DMS 273 treated with DMSO at 0.1 percent for 48 hours (cell line): ENCODE results near the gene RNF112.

ENCODE experiments used
- DNase-seq: peaks from one replicate; lab custom pipeline; 2025; lab: John Stamatoyannopoulos, UW

RNF112 gene, protein sequence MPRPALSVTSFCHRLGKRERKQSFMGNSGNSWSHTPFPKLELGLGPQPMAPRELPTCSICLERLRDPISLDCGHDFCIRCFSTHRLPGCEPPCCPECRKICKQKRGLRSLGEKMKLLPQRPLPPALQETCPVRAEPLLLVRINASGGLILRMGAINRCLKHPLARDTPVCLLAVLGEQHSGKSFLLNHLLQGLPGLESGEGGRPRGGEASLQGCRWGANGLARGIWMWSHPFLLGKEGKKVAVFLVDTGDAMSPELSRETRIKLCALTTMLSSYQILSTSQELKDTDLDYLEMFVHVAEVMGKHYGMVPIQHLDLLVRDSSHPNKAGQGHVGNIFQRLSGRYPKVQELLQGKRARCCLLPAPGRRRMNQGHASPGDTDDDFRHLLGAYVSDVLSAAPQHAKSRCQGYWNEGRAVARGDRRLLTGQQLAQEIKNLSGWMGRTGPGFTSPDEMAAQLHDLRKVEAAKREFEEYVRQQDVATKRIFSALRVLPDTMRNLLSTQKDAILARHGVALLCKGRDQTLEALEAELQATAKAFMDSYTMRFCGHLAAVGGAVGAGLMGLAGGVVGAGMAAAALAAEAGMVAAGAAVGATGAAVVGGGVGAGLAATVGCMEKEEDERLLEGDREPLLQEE

DNA sequence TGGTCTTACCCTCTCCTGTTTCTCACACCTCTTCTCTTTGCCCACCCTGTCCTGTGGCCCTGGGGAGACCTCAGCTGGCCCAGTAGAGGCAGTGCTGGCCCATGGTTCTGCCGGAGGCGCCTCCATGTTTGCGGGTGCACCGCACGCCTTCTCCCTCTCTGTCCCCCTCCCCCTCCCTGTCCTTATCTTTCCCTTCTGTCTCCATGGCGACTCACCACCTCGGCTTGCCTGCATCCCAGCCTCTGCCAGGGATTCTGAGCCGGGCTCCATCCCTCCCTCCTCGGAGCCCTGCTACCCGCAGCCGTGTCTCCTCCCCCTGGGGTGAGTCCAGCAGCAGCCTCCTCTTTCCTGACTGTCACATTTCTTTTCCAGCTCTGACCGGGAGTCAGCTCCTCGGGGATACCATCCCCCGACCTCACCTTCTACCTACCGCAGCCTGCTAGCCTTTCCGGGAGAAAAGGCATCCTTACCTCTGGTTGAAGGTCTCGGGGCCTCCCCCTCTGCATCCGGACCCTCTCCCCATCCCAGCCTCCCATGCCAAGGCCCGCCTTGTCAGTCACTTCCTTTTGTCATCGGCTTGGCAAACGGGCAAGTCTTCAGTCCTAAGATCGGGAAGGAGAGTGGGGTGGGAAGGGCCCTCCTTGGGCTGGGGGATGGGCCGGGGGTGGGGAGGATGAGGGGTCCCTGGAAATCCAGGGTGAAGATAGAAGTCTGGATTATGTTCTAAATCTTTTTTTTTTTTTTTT, at the start of gene RNF112:
Gene RNF112 (plus strand): TSS at position 358 of the 746 bp plus-strand sequence. CDS start 177 bp downstream, at position 535.
- no peak for DNase-seq

- no peak for DNase-seq
Observed at GRCh38 chr17:19361326-19361725, 49.7 kb upstream of the RNF112 start.

DNA sequence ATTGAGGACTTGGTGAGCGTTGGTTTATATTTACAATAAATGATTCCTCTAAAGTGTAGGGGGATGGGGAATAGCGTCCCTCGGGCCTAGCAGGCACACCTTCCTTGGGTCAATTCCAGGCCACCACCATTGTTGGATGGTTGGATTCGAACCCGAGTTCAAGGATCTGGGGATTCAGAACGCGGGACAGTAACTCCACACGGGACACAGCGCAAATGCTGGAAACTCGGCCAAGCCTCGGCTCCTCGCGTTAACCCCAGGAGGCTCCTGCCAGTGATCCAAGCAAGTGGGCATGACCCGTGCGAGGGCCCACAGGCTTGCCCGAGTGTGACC, 49.1 kb upstream of the RNF112 start:
- DNase-seq: no peak

DNA sequence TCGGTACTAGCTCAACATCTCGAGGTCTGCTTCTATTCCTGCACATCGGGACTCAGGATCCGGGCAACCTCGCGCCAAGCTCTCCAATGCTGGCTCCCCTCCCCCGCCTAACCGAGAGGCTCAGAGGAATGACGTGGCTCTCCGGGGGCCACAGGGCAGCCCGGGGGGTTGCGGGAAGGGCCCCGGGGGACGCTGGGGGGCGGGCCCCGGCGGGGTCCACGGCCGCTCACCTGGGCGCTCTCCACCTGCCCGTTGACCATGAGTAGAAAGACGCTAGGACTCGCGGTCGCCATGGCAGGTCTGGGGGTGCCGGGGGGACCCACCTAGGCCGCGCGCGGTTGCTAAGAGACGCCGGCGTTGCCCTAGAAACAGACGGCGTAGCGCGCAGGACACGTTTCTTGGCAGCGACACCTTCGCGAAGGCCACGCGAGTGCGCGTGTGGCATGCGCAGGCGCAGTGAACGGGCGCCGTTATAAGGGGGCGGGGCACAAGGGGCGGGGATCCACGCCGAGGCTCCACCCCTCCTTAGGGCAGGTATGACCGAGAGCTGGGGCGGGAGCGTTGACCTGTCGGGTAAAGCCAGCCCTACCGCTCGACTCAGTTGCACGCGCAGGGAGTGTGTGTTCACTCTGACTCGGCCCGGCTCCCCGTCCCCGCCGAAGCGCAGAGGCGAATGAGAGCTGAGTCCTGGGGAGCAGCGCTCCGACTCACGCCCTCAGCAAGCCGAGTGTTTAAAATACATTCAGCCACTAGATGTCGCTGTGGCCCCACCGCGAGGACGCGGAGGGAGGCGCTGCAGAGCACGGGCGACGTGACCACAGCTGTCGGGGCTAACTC, 48.5 kb upstream of the RNF112 start, which contains the start of gene B9D1:
Gene B9D1 (minus strand): TSS at position 447 of the 837 bp plus-strand sequence. CDS start 154 bp downstream, at position 293.
- peak; percentile 77 for DNase-seq

DNA sequence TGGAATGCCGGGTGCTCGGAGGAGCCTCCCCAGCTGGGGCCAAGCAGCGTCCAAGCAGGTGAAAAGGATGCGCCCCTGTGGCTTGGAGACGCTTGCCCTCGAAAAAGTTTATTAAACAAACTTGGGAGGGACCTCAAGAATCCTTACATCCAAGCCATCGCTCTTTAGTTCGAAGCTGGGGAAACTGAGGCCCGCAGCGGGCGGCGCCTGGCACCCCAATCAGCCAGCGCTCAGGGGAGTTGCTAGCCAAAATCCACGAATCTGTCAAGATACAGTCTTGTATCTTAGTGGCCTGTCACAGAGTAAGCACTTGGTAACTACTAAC, 48.0 kb upstream of the RNF112 start:
- DNase-seq: no peak

- no peak for DNase-seq
Observed at GRCh38 chr17:19363460-19364035, 47.5 kb upstream of the RNF112 start.

GRCh38 chr17:19364699-19365498, 46.1 kb upstream of the RNF112 start:
- DNase-seq: peak; percentile 75

DNA sequence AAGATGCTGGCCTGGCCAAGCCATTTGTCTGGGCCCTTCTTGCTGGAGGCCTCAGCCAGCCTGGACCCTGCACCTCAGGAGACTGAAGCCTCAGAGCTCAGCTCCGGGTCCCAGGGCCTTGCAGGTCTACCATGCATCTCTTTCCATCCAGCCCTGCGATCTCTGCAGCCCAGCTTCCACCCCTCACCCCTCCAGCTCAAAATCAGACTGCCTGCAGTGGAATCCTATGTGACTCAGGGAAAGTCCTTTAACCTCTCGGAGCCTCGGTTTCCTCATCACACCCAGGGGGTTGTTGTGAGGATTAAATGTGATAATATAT, 45.6 kb upstream of the RNF112 start:
- DNase-seq: no peak

GRCh38 chr17:19365833-19366636, 45.0 kb upstream of the RNF112 start:
- DNase-seq: no peak

DNA sequence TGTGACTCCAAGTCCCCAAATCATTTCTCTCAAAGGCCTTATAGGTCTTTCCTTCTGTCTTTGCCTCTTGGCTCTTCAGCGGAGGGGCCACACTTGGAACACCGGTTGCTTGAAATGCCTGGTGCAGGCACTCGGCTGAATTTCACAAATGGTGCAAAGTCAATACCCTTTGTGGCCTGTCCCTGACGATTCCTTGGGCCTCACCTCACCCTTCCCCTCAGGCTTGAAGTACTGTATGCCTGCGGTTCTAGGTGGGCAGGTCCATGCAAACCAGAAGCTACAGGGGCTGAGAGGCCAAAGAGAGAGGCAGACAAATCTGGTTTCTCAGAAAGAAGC, 44.4 kb upstream of the RNF112 start:
- no peak for DNase-seq

- no peak for DNase-seq
Observed at GRCh38 chr17:19368229-19368628, 42.8 kb upstream of the RNF112 start.

- DNase-seq: no peak
Observed at GRCh38 chr17:19369107-19369778, 41.8 kb upstream of the RNF112 start.

DNA sequence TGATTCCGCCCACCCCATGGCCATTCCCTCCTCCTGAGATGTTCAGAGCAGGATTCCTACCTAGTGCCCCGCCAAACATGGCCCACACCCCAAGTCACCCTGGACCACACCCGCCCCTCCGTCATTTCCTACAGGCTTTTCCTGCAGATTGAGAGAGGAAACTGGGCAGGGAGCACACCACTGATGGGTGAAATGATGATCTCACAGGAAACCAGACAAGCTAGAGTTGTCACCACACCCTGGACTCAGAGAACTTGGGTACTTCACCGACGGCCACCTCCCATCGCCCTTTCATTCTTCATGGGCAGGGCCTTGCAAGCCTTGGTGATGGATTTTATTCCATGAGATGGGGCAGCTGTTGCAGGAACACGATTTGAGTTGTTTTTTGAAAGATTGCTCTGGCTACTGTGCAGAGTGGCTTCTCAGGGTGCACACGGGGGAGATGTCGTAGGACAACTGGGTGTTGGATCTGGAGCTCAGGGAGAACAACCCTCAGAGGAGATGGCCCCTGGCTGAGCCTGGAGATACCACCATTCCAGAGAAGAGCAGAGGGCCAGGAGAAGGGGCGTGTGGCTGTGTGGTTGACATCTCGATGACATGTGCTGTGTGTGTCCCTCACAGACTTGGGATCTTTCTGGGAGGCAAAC, 41.1 kb upstream of the RNF112 start:
- no peak for DNase-seq

DNA sequence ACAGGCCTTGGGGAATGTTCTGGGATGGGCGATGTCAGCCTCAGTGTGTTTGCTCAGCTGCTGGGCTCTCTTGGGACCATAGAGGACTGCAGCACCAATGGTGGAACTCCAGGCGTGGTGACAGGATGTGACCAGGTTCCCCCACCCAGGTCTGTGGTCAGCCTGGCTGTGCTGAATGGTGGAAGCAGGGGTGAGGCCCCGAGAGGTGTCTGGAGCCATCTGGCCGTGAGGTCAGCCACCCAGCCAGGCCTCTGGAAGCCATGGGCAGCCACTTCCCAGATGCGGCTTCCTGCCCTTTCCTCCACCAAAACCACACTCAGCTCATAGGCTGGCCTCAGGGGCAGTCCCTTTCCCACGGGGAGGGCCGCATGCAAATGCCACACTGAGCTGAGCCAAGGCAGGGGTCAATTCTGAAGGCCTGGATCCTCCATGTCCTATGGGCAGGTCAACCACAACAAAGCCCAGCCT, 40.5 kb upstream of the RNF112 start:
- no peak for DNase-seq

GRCh38 chr17:19371259-19372010, 39.6 kb upstream of the RNF112 start:
- DNase-seq: no peak

DNA sequence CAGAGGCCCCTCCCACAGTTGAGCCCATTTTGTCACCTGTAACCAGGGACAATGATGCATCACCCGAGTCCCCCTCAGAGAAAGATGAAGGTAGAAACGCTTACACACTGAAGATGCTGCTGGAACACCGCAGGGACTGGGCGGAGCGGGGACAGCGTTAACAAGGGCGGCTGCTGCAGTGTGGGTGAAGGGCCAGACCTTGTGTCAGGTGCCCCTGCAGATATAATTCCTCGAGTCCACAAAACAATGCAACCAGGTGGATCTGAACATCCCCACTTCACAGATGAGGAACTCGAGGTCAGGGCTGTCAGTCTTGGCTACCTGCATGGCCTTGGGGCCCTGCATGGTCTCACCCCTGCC, 39.0 kb upstream of the RNF112 start:
- DNase-seq: no peak

- no peak for DNase-seq
Observed at GRCh38 chr17:19372439-19372838, 38.6 kb upstream of the RNF112 start.

DNA sequence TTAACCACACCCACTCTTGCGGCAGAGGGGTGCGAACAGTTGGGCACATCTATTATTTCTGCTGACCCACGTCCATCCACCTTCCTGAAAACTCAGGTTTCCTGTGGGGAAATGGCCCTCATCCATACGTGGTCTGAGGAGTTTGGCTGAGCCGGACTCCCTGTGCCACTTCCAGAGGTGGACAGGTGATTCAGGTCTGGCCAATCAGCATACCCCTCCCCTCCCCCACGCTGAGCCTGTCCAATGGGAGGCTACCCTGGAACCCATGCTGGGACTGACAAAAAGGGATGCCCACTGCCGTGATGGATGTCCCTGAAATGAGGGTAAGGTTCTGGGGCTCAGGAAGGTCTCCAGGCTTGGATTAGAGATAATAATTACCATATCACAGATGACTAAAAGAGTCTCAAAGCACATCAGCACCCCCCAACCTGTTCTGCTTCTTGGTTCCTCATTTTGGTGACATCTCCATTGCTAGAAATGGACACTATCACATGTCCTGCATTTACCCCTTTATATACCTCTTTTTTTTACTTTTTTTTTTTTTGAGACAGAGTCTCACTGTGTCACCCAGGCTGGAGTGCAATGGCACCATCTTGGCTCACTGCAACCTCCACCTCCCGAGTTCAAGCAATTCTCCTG, 38.0 kb upstream of the RNF112 start:
- no peak for DNase-seq
